HG02884 (cell line): Measurements from ENCODE around the gene UST.

Experiments used
- ATAC-seq: cut with Tn5 transposase; IDR thresholded peaks from one replicate; pipeline ENCODE4 v1.9.1; 2021; ENCODE audit warnings: mild to moderate bottlenecking, moderate library complexity; ENCODE audit not compliant: unreplicated experiment

The UST gene

GRCh38 chr6:148746363-148747144, at the start of gene UST:
Gene UST, plus strand, starts transcription at chr6:148747030. Its CDS starts 401 bp downstream, at chr6:148747431.
- ATAC-seq, result peak; percentile 42

- ATAC-seq, result no peak
Observed at GRCh38 chr6:148697895-148698440, 48.9 kb upstream of the UST start.

GRCh38 chr6:148698671-148699180, 48.1 kb upstream of the UST start:
- no peak for ATAC-seq

- no peak for ATAC-seq
Observed at GRCh38 chr6:148700047-148700715, 46.6 kb upstream of the UST start.

GRCh38 chr6:148700741-148701311, 46.0 kb upstream of the UST start:
- peak; percentile 76 for ATAC-seq

GRCh38 chr6:148701375-148701774, 45.5 kb upstream of the UST start:
- no peak for ATAC-seq

GRCh38 chr6:148703900-148704299, 42.9 kb upstream of the UST start:
- ATAC-seq, result no peak

GRCh38 chr6:148704400-148705246, 42.2 kb upstream of the UST start:
- ATAC-seq, result no peak

GRCh38 chr6:148708707-148709106, 38.1 kb upstream of the UST start:
- no peak for ATAC-seq

- no peak for ATAC-seq
Observed at GRCh38 chr6:148709577-148709976, 37.3 kb upstream of the UST start.

- no peak for ATAC-seq
Observed at GRCh38 chr6:148711833-148712654, 34.8 kb upstream of the UST start.

- ATAC-seq, result no peak
Observed at GRCh38 chr6:148713033-148713738, 33.6 kb upstream of the UST start.

GRCh38 chr6:148713921-148714320, 32.9 kb upstream of the UST start:
- no peak for ATAC-seq

- no peak for ATAC-seq
Observed at GRCh38 chr6:148716811-148717210, 30.0 kb upstream of the UST start.

- ATAC-seq, result no peak
Observed at GRCh38 chr6:148720406-148720805, 26.4 kb upstream of the UST start.

- no peak for ATAC-seq
Observed at GRCh38 chr6:148720897-148721296, 25.9 kb upstream of the UST start.

- ATAC-seq, result no peak
Observed at GRCh38 chr6:148723484-148723883, 23.3 kb upstream of the UST start.

- no peak for ATAC-seq
Observed at GRCh38 chr6:148724428-148724827, 22.4 kb upstream of the UST start.

- ATAC-seq, result no peak
Observed at GRCh38 chr6:148727104-148727503, 19.7 kb upstream of the UST start.
